ENCODE results near the gene ACSBG1.
"Not testable (repeated sequence)": the region's sequence is repeated elsewhere in the genome, so short reads cannot be mapped to it uniquely, and the experiment has no call there.

Gene ACSBG1

DNA sequence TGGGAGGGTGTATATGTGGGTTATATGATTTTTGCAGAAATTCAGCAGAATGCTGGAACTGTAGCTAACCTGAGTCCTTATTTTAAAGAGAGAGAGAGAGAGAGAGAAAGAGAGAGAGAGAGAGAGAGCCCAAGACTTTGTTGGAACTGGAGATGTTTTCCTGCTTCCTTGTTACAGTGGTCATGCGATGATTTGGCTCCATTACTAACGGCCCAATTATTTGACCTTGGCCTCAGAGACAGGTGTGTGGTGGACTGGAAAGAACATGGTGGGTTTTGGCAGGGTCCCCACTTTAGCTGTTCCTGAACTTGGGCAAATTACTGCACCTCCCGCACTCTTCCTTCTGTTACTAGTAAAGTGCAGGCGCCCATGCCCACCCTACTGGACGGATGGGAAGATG is 14.8 kb upstream of the ACSBG1 start:
- no peak for DNase-seq

GRCh38 chr15:78247911-78248310 is 13.5 kb upstream of the ACSBG1 start:
- no peak for DNase-seq

DNA sequence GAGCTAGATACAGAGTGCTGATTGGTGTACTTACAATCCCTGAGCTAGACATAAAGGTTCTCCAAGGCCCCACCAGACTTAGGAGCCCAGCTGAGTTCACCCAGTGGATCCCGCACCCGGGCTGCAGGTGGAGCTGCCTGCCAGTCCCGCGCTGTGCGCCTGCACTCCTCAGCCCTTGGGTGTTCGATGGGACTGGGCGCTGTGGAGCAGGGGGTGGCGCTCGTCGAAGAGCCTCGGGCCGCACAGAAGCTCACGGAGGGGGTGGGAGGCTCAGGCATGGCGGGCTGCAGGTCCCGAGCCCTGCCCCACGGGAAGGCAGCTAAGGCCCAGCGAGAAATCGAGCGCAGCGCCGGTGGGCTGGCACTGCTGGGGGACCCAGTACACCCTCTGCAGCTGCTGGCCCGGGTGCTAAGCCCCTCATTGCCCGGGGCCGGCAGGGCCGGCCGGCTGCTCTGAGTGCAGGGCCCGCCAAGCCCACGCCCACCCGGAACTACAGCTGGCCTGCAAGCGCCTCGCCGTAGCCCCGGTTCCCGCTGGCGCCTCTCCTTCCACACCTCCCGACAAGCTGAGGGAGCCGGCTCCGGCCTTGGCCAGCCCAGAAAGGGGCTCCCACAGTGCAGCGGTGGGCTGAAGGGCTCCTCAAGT is 11.7 kb upstream of the ACSBG1 start:
- not testable (repeated sequence) for DNase-seq

DNA sequence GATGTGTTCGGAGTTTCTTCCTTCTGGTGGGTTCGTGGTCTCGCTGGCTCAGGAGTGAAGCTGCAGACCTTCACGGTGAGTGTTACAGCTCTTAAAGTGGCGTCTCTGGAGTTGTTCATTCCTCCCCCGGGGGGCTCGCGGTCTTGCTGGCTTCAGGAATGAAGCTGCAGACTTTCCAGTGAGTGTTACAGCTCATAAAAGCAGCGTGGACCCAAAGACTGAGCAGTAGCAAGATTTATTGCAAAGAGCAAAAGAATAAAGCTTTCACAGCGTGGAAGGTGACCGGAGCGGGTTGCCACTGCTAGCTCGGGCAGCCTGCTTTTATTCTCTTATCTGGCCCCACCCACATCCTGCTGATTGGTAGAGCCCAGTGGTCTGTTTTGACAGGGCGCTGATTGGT is 11.0 kb upstream of the ACSBG1 start:
- not testable (repeated sequence) for DNase-seq

GRCh38 chr15:78244893-78245292 is 10.5 kb upstream of the ACSBG1 start:
- DNase-seq = peak; percentile 6

DNA sequence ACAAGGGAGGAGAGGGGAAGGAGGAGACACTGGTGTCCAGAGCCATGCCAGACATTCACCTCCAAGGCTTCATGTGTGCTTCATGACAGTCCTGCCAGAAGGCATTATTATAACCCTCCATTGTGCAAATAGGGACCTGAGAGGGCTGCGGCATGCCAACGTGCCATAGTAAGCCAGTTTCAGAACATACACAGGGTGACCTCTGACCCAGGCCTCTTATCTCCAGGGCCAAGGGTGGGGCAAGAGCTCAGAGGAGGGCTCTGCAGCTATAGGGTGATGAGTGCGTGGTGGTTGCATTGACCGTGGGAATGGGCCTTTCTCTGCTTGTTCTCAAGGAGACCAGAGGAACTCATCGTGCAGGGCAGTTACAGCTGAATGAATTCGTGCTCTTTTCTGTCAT is 9.7 kb upstream of the ACSBG1 start:
- no peak for DNase-seq

DNA sequence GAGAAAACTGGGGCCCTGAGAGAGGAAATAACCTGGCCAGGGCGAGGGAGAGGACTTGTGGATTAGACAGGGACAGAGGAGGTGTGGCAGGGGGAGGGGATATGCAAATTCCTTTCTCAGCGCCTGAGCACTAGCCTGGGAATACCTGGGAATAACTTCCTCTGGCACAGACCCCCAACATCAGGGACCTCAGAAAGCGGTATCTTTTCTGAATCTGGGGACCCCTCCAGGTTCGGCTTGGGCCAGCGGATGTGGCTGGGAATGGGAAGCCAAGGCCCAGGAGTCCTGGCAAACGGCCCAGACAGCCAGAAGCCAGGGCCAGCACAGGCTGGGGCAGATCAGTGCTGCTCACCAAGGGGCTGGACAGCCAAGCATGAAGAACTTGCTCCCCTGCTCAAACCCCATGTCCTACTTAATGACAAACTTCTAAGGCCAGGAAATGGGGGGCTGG is 9.2 kb upstream of the ACSBG1 start:
- DNase-seq = no peak

DNA sequence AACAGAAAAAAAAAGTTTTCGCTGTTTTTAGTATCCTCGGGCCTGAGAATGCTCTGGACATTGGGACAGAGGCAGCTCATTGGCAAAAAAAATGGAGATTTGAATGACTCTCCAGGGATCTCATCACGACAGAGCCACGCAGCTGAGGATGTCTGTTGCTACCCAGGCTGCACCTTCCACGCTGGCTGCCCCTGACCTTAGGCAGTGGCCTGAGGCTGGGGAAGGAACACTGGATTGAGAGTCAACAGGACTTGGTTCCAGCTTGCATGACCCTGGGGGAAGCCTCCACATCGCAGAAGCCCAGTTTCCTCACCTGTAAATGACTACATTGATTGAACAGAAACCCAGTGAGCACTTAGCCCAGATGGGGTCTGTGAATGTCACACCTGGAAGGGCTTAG is 8.7 kb upstream of the ACSBG1 start:
- DNase-seq = no peak

GRCh38 chr15:78242128-78242527 is 7.8 kb upstream of the ACSBG1 start:
- DNase-seq = peak; percentile 34

DNA sequence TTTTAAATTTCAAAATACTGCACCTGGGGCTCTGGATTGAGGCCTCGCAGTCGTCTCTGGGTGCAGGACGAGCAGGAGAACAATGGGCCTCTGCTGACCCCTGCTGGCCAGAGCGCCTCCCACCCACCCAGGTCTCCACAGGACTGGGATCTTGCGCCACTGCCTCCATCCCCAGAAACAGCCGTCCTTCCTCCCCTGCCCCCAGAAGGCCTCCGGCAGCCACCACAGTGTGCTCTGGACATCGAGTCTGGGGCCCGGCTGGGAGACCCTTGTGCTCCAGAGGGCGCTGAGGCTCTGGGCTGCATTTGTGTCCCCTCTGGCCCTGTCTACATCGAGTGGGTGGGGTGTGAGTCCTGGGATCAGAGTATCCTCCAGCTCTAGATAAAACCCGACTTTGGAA is 6.7 kb upstream of the ACSBG1 start:
- peak; percentile 88 for DNase-seq

- DNase-seq = no peak
Measured at GRCh38 chr15:78239811-78240210, 5.4 kb upstream of the ACSBG1 start.

DNA sequence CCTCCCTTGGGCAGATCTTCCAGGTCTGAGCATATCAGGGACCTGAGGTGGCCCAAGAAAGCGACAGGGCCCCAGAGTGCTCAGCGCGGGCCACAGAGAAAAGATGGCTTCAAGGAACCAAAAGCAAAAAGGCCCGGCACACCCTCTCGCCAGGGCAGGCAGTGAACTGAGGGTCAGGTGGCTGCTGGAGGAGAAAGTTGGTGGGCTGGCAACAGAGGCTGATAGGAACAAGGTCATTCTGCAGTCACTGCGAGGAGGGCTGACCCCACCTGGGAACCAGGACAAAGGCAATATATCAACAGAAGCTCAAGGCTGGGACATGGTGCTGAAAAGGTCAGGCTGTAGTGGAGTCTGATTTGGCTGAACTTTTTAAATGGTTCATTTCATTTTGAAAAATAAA is 2.8 kb upstream of the ACSBG1 start:
- no peak for DNase-seq

- DNase-seq = no peak
Measured at GRCh38 chr15:78236491-78236890, 2.1 kb upstream of the ACSBG1 start.

DNA sequence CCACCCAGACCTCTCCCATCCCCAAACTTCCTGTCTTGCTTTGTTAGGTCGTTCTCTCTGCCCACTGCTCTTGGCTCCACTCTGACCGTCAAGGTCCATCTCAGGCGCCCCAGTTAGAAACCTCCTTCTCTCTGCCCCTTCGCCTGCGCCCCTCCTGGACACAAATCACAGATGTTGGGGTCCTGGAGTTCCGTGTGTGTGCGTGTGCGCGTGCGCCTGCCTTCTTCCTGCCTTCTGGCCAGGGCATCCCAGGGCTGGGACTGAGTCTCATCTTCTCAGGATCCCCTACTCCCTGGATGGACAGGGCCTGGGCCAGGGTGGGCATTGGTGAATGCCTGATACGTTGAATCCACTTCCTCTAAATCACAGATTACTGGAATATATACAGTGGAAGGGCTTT is 869 bp downstream of the ACSBG1 start:
- DNase-seq = no peak

DNA sequence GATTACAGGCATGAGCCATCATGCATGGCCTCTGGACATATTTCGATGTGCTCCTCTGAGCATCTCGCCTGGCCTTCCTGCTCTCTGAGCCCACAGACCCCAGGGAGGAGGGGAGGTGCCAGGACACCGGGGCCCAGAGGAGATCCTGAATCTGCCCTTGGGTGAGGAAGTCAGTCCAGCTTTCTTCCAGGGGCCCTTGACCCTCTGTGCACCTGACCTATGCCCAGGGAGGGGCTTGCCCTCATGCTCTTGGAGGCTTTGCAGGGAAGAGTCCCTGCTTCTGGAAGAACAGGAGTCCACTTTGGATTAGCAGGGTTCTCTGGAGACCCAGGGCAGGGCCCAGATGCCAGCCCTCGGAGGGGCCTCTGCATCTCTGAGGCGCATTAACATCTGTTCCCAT is 1.4 kb downstream of the ACSBG1 start:
- no peak for DNase-seq

- DNase-seq = no peak
Measured at GRCh38 chr15:78229431-78230406, 4.6 kb downstream of the ACSBG1 start.

GRCh38 chr15:78228356-78228996 is 5.9 kb downstream of the ACSBG1 start:
- no peak for DNase-seq

DNA sequence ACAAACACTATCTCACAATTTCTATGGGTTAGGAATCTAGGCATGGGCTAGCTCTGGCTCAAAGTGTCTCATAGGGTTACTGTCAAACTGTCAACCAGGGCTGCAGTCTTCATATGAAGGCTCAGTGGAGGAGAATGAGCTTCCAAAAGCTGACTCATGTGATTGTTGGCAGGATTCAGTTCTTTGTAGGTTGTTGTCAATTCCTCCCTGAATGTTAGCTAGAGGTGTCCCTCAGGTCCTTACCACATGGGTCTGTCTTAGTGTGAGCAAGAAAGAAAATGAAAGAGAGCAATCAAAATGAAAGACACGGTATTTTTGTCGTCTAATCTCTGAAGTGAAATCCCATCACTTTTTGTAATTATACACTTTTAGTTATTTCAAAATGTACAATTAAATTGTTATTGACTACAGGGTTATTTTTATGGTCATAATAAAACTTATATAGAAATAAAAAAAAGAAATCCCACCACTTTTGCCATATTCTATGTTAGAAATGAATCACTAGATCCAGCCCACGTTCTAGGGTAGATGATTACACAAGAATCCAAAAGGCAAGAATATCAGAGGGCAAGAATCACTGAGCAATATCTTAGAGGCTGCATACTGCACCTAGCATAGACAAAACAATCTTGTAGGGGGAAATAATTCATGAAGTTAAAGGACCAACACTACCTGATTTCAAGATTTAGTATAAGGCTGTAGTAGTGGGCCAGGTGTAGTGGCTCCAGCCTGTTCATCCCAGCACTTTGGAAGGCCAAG is 8.4 kb downstream of the ACSBG1 start:
- DNase-seq = no peak

DNA sequence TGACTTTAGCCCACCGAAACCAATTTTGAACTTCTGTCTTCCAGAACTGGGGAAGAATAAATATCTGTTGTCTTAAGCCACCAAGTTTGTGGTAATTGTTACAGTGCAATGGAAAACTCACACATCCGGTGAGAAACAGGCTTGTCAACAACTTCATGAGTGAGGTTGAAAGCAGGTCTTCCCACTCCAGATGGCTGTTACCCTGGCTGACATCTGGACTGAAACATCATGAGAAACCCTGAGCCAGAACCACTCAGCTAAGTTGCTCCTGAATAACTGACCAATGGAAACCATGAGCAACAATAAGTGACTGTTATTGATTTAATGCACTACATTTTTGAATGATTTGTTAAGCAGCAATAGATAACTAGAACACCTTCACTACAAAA is 10.3 kb downstream of the ACSBG1 start:
- no peak for DNase-seq

GRCh38 chr15:78223396-78224022 is 10.9 kb downstream of the ACSBG1 start:
- DNase-seq = no peak

GRCh38 chr15:78222745-78223395 is 11.5 kb downstream of the ACSBG1 start:
- no peak for DNase-seq

DNA sequence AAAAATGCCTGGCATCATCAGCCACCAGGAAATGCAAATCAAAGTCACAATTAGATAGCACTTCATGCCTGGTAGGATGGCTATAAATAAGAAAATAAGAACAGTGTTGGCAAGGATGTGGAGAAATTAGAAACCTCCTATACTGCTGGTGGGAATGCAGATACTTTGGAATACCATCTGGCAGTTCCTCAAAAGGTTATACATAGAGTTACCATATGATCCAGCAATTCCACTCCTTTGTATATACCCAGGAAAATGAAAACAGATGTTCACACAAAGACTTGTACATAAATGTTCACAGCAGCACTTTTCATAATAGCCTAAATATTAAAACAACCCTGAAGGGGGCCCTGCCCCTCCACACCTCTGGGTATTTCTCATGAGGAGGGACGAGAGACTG is 13.7 kb downstream of the ACSBG1 start:
- DNase-seq = no peak

Data from OCI-M1 (cell line).